Calu3 (cell line): ENCODE results near the gene MMAA. TPM values are rescaled to one million over a fixed set of nuclear protein-coding genes. Genes with fewer than 3 reads are reported as not detected.
"Not testable (repeated sequence)": the region's sequence is repeated elsewhere in the genome, so short reads cannot be mapped to it uniquely, and the experiment has no call there.

Experiments
- BruUV-seq: library from RNA; stranded (reverse); fragments of 400-500 nt; replicated peaks from 2 replicates; lab custom pipeline; 2021; lab: Mats Ljungman, UMichigan
- CTCF ChIA-PET: fragments of 300-600 bp; sonication (Branson Sonifier 250); formaldehyde crosslinking; loops from one replicate; lab custom pipeline; 2022; ENCODE audit warnings: antibody characterized with exemption; lab: Charles Lee
- DNase-seq: peaks from one replicate; pipeline ENCODE4 v3.0.0; 2022
- H3K27ac Mint-ChIP-seq: one replicate; pipeline ENCODE4 v1.8.0; 2022; ENCODE audit warnings: mixed read lengths; ENCODE audit not compliant: unreplicated experiment
- H3K27me3 Mint-ChIP-seq: one replicate; pipeline ENCODE4 v1.8.0; 2022; ENCODE audit warnings: mixed read lengths; ENCODE audit not compliant: unreplicated experiment
- H3K36me3 Mint-ChIP-seq: one replicate; pipeline ENCODE4 v1.8.0; 2022; ENCODE audit warnings: mild to moderate bottlenecking, moderate library complexity, mixed read lengths; ENCODE audit not compliant: insufficient read depth, unreplicated experiment
- H3K4me1 Mint-ChIP-seq: one replicate; pipeline ENCODE4 v1.8.0; 2022; ENCODE audit warnings: mild to moderate bottlenecking, low read depth, mixed read lengths; ENCODE audit not compliant: unreplicated experiment
- H3K4me3 Mint-ChIP-seq: one replicate; pipeline ENCODE4 v1.8.0; 2022; ENCODE audit warnings: mild to moderate bottlenecking, low read depth, moderate library complexity, mixed read lengths; ENCODE audit not compliant: unreplicated experiment
- H3K9me3 Mint-ChIP-seq: one replicate; pipeline ENCODE4 v1.8.0; 2022; ENCODE audit warnings: low read depth, mixed read lengths; ENCODE audit not compliant: unreplicated experiment
- CTCF ChIP-seq: fragments of 200-600 bp; IDR thresholded peaks from one replicate; pipeline ENCODE4 v1.8.0; 2022; ENCODE audit warnings: antibody characterized with exemption; ENCODE audit not compliant: unreplicated experiment
- intact Hi-C: fragments of 100-400 bp; cut with micrococcal nuclease; formaldehyde crosslinking; loops from one replicate; pipeline ENCODE4 v1.10.0; 2022; ENCODE audit not compliant: unreplicated experiment
- total RNA-seq: library from RNA; stranded (reverse); gene quantifications from 2 replicates; pipeline ENCODE4 v1.2.3, GENCODE V29; 2022

MMAA gene
- total RNA-seq, 1 experiment from 2014 or later = 5.0 TPM

DNA sequence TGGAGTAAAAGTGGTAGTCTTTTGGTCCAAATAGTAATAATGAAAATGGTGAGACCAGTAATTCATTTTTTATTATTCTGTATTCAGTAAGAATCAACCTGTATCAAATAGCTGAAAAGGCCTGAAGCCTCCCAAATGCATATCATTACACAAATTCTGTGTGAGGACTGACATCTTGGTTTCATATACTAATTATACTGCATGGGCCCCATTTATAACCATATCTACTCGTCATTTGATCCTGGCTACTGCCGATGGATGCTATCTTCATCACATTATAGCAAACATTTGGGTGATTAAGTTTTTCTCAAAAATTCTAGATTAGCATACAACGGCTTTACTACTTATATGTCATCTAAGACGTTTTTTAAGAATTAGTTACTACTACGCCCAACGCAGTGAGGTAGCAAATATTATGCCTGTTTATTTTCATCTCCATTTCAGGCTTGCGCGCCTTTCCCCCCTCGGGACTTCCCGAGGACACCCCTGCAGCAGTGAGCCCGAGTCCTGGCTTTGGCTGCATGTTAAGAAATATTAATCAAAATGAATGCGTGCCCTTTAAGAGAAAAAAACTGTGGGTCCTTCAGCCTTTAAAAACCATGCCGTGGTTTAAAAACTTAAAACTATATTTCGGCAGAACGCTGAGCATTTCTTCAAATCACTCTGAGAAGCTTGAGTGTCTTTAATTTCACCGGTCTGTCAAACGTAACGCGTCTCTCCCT, 814 bp upstream of the MMAA start:
- DNase-seq = no peak
- Mint-ChIP-seq H3K4me1 (peaks cover 32% of the 10 kb centered on the region), H3K36me3 (peaks cover 16% of the 10 kb centered on the region), H3K27me3 (no peaks in the 10 kb centered on the region), H3K4me3 (peak overlapping the region; percentile 84), H3K27ac (peak overlapping the region; percentile 90), H3K9me3 (no peaks in the 10 kb centered on the region)
- TSS peak; percentile 95 for BruUV-seq
- CTCF ChIA-PET = interaction anchor here (1.3 kb wide), 1 partner anchor 389 kb away, joined by 3 read pairs; no protein-coding TSS in a partner anchor
- no peak for TF ChIP-seq CTCF
- intact Hi-C loops = loop anchor here (2.0 to 10.0 kb wide), 3 partner anchors 114 to 190 kb away; no protein-coding TSS in a partner anchor

GRCh38 chr4:145619639-145619996, 433 bp downstream of the MMAA start:
- Mint-ChIP-seq H3K36me3 (peaks cover 16% of the 10 kb centered on the region), H3K27me3 (no peaks in the 10 kb centered on the region), H3K4me1 (peaks cover 34% of the 10 kb centered on the region), H3K27ac (peak overlapping the region; percentile 90), H3K4me3 (peak overlapping the region; percentile 84), H3K9me3 (no peaks in the 10 kb centered on the region)
- peak; percentile 74 for DNase-seq
- BruUV-seq = no TSS peak
- CTCF ChIA-PET = interaction anchor here (0.9 kb wide), 1 partner anchor 113 kb away, joined by 4 read pairs; no protein-coding TSS in a partner anchor
- TF ChIP-seq CTCF = no peak
- intact Hi-C loops = loop anchor here (2.0 to 10.0 kb wide), 3 partner anchors 115 to 189 kb away; no protein-coding TSS in a partner anchor

DNA sequence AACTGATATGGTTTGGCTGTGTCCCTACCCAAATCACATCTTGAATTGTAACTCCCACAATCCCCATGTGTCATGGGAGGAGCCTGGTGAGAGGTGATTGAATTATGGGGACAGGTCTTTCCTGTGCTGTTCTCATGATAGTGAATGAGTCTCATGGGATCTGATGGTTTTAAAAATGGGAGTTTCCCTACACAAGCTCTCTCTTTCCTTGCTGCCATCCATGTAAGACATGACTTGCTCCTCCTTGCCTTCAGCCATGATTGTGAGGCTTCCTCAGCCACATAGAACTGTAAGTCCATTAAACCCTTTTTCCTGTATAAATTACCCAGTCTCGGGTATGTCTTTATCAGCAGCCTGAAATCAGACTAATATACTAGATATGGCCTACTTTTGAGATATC, 2.9 kb downstream of the MMAA start:
- not testable (repeated sequence) for H3K27me3 Mint-ChIP-seq, BruUV-seq, H3K9me3 Mint-ChIP-seq, H3K4me3 Mint-ChIP-seq, DNase-seq
- Mint-ChIP-seq H3K4me1 (peaks cover 33% of the 10 kb centered on the region), H3K27ac (peak overlapping the region; percentile 32), H3K36me3 (peaks cover 16% of the 10 kb centered on the region)
- CTCF ChIA-PET = interaction anchor here (0.6 kb wide), 1 partner anchor 142 kb away, joined by 6 read pairs; no protein-coding TSS in a partner anchor
- intact Hi-C loops = loop anchor here (5.0 kb wide), 1 partner anchor 60 kb away; the partner anchor contains the start of gene C4orf51

- intact Hi-C loops = loop anchor here (5.0 kb wide), 1 partner anchor 58 kb away; the partner anchor contains the start of gene C4orf51
These were observed 4.6 kb downstream of the MMAA start for GRCh38 chr4:145623831-145624230.

More at GRCh38 chr4:145623831-145624230, 4.6 kb downstream of the MMAA start:
- no peak for TF ChIP-seq CTCF
- no TSS peak for BruUV-seq
- no peaks in the 10 kb centered on the region for H3K27me3 Mint-ChIP-seq
- H3K9me3 Mint-ChIP-seq = no peaks in the 10 kb centered on the region
- DNase-seq = peak; percentile 7
- H3K4me1 Mint-ChIP-seq = peaks cover 33% of the 10 kb centered on the region
- peak overlapping the region; percentile 44 for H3K27ac Mint-ChIP-seq
- CTCF ChIA-PET = interaction anchor here (0.9 kb wide), 1 partner anchor 100 kb away, joined by 3 read pairs; no protein-coding TSS in a partner anchor
- no peak overlapping the region for H3K4me3 Mint-ChIP-seq
- H3K36me3 Mint-ChIP-seq = peaks cover 10% of the 10 kb centered on the region
